ENCODE measurements around the gene C3orf18.
A peak's percentile ranks its signal among the peaks of the same experiment; 100 is the strongest.

C3orf18 gene

DNA sequence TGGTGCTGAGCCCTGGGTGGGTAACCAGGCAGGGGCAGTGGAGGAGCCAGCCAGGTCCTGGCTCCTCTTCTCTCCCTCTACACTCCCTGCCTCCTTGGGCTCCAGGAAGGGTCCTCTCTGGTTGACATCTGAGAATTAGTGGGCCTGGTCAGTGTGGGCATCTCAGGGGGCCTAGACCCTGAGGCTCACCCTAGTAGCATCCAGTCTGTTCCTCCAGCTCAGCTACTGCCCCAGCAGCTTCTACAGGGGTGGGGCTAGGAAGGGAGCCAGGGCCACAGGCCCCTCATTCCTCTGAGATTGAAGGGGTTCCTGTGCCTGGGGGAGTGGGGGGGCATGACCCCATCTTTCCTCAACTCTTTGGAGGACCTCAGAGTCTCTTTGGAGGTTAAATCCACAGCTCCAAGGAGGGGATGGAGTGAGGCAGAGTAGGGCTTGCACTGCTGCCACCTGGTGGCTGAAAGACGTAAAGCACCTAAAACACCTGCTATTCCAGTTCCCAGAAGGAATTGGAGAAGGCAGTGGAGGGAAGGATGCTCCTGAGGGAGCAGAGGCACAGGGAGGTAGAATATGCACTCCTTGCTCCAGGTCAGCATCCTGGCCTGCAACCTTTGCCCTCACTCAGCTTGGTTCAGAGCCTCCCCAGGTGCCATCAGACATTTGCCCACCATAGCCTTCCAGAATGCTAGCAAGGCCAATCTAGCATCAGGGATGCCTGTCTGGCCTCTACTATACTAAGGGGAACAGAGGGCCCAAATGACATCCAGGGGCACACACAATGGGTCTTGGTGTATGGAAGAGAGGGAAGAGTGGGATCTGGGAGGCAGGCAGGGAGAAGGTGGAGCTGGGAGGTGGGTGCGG is 25.1 kb downstream of the C3orf18 start:
- POLR2A ChIA-PET = interaction anchor here (1.0 to 1.6 kb wide), 2 partner anchors 27 to 110 kb away, joined by 3 to 8 read pairs; partner anchors contain the start of gene HEMK1
- no peak for TF ChIP-seq ARNT (IDR thresholded peaks at IDR 0.05)
- no peak for TF ChIP-seq FOXK2 (IDR thresholded peaks at IDR 0.05)
- TF ChIP-seq, protein P1, sequence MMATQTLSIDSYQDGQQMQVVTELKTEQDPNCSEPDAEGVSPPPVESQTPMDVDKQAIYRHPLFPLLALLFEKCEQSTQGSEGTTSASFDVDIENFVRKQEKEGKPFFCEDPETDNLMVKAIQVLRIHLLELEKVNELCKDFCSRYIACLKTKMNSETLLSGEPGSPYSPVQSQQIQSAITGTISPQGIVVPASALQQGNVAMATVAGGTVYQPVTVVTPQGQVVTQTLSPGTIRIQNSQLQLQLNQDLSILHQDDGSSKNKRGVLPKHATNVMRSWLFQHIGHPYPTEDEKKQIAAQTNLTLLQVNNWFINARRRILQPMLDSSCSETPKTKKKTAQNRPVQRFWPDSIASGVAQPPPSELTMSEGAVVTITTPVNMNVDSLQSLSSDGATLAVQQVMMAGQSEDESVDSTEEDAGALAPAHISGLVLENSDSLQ (IDR thresholded peaks at IDR 0.05) = no peak
- no peak for TF ChIP-seq HDGF (IDR thresholded peaks at IDR 0.05; ENCODE audit: borderline replicate concordance)
- no peak for TF ChIP-seq LEF1 (IDR thresholded peaks at IDR 0.05; ENCODE audit: borderline replicate concordance)
- TF ChIP-seq ZNF384 (IDR thresholded peaks at IDR 0.05) = no peak
- peak; percentile 88 for DNase-seq (ENCODE audit: extremely low spot score)
- CTCF ChIA-PET = interaction anchor here (0.6 to 3.0 kb wide), 16 partner anchors 8 to 740 kb away, joined by 3 to 25 read pairs (median 4); partner anchors contain the start of genes CYB561D2 and NPRL2

DNA sequence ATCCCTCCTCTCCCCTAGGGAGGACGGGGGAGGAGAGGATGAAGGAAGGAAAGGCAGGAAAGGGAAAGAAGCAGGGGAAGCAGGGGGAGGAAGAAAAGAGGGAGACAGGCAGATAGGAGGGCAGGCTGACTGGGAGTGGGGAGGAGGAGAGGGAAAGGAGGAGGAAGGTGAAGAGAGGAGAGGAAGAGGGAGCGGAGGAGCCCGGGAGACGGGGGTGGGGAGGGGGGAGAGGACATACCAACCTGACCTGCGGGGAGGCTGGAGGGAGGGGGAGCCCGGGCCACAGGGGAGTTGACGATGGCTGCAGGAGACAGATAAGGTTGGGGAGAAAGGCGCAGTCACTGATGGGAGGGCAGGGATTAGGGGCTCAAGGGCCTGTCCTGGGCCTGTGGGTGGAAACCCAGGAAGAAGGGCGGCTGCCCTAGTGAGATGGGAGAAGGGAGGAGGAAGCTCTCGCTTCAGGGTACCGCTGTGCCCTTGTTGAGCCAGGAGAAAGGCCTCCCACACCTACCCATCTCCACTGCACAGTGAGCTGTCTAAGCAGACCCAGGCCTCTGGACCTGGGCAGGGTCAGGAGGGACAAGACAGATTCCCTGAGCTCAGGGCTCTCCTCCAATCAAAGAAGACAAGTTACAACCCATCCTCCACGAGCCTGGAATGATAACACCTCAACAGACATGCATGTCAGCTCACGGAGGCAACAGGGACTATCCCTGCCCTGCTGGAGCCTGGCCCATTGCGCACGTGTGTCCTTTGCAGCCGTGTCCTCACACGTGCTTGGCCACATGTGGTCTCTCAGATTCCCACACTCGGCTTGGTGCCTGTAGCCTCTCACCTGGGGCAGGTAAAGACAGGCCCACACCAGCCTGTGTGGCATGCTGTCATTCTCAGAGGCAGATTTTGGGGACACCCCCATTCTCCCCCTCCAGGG is 27.9 kb downstream of the C3orf18 start:
- ChIA-PET POLR2A (interaction anchor here (1.1 kb wide), 1 partner anchor 30 kb away, joined by 3 read pairs; the partner anchor contains the start of gene HEMK1), CTCF (no interaction called here)
- no peak for TF ChIP-seq FOXM1 (IDR thresholded peaks at IDR 0.05; ENCODE audit: borderline replicate concordance)
- TF ChIP-seq FOXK2 (IDR thresholded peaks at IDR 0.05) = no peak
- no peak for TF ChIP-seq ZNF384 (IDR thresholded peaks at IDR 0.05)
- TF ChIP-seq SP1 (IDR thresholded peaks at IDR 0.05) = no peak
- TF ChIP-seq LEF1 (IDR thresholded peaks at IDR 0.05; ENCODE audit: borderline replicate concordance) = no peak
- TF ChIP-seq ARNT (IDR thresholded peaks at IDR 0.05) = no peak
- DNase-seq (ENCODE audit: extremely low spot score) = no peak

DNA sequence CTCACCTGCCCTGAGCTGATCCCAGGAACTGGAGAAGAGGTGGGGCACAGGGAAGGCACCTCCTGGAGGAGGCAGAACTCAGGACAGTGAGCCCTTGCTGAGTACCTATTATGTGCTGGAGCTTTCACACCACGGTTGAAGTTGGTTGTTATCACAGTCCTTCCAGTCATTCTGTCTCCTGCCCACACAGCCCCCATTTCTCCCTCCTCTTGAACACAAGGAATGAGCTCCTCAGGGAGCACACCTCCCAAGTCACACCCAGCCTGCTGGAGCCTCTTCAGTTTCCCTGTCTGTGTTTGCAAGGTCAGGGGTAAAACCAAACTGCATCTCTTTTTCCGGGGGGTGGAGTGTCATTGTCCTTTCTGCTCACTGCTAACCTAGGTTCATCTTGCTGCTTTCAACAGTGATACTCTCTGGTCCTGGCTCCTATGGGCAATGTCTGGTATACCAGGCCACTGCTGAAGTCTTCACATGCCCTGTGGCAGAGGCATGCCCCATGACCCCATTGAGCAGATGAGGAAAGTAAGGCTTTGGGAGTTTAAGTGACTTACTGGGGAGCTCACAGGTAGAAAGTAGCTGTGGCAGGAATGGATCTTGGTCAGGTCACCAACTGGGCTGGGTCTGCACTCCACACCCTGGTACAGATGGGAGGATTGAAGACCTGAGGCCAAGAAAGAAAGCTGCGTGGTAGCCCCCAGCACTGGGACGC is 30.0 kb downstream of the C3orf18 start:
- TF ChIP-seq NFRKB (IDR thresholded peaks at IDR 0.05) (no peak), FOXM1 (IDR thresholded peaks at IDR 0.05; ENCODE audit: borderline replicate concordance) (no peak), ELF4 (IDR thresholded peaks at IDR 0.05) (no peak), L3MBTL2 (conservative IDR thresholded peaks at IDR 0.05) (no peak), LEF1 (IDR thresholded peaks at IDR 0.05; ENCODE audit: borderline replicate concordance) (no peak), SUZ12 (IDR thresholded peaks at IDR 0.05) (no peak), TARDBP (IDR thresholded peaks at IDR 0.05) (no peak), ARNT (IDR thresholded peaks at IDR 0.05) (no peak), FOXK2 (IDR thresholded peaks at IDR 0.05) (no peak), BHLHE40 (IDR thresholded peaks at IDR 0.05; ENCODE audit: borderline replicate concordance) (no peak), HDGF (IDR thresholded peaks at IDR 0.05; ENCODE audit: borderline replicate concordance) (no peak), FOXA1 (IDR thresholded peaks at IDR 0.05) (no peak)
- POLR2A ChIA-PET = no interaction called here
- DNase-seq (ENCODE audit: extremely low spot score) = no peak
- CTCF ChIA-PET = interaction anchor here (1.0 kb wide), 1 partner anchor 101 kb away, joined by 3 read pairs; no protein-coding TSS in a partner anchor

DNA sequence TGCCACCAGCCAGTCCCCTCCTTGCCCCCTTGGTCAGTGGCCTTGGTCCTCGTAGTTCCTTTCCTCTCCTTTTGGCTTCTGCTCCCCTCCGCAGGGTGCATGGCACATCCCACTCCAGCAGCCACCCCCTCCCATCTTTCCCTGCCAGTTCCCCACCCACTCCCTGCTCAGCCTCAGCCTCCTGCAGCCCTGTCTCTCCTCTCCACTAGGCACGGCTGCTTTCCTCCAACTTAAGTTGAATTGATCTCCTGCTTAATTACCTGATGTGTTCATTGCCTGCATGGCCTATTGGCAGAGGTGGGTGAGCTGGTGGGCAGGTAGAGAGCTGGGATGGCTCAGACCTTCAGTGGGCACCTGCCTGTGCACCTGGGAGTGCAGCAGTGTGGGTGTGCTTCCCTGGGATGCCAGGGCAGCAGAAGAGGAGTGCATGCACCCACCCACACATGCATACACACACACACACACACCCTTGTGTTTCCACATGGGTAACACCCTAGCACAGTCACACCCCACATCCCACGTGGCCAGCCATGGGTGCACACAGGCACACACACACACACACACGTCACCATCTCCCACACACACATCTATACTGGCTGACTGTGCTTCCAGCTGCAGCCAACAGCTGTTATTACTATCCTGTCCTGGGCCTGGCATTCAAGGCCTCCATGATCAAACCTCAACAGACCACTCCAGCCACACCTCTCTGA is 30.9 kb downstream of the C3orf18 start:
- CTCF ChIA-PET = interaction anchor here (1.0 kb wide), 2 partner anchors 13 to 100 kb away, joined by 3 read pairs; no protein-coding TSS in a partner anchor
- TF ChIP-seq ELF4 (IDR thresholded peaks at IDR 0.05) (no peak), NFRKB (IDR thresholded peaks at IDR 0.05) (no peak), TARDBP (IDR thresholded peaks at IDR 0.05) (no peak), HDGF (IDR thresholded peaks at IDR 0.05; ENCODE audit: borderline replicate concordance) (no peak), FOXK2 (IDR thresholded peaks at IDR 0.05) (no peak), L3MBTL2 (conservative IDR thresholded peaks at IDR 0.05) (no peak), LEF1 (IDR thresholded peaks at IDR 0.05; ENCODE audit: borderline replicate concordance) (no peak), BHLHE40 (IDR thresholded peaks at IDR 0.05; ENCODE audit: borderline replicate concordance) (no peak)
- TF ChIP-seq, protein P1 (IDR thresholded peaks at IDR 0.05) = no peak
- POLR2A ChIA-PET = no interaction called here
- no peak for DNase-seq (ENCODE audit: extremely low spot score)

DNA sequence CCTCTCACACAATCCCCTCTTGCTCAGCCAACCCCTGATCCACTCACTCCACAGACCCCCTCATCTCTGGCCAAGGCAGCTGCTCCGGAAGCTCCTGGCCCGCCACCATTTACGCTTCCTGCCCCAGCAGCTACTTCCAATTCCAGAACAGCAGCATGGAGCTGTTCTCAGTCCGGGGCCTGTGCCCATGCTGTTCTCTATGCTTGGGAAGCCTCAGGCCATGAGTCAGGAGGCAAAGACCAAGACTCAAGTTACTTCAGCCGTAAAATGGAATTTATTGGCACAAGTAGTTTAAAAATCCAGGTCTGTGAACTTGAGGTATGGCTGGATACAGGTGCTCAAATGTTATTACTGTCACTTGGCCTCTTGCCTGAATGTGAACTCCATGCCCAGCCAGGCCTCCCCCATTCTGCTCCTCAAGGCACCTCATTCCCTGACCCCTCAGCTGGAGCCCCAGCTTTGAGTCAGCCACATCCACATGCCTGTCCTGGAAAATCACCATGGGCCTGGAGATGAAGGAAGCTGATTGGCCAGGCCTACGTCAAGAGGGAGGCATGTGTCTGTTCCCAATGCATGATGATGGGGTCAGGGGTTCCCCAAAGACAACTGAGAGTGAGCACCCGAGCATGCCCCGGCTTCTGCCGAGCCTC is 32.7 kb downstream of the C3orf18 start:
- ChIA-PET POLR2A (interaction anchor here (0.8 to 1.4 kb wide), 2 partner anchors 34 to 198 kb away, joined by 3 to 5 read pairs; no protein-coding TSS in a partner anchor), CTCF (interaction anchor here (1.4 kb wide), 1 partner anchor 7 kb away, joined by 3 read pairs; no protein-coding TSS in a partner anchor)
- no peak for DNase-seq (ENCODE audit: extremely low spot score)
- no peak for TF ChIP-seq SP1 (IDR thresholded peaks at IDR 0.05)
- no peak for TF ChIP-seq NFRKB (IDR thresholded peaks at IDR 0.05)
- TF ChIP-seq ELF4 (IDR thresholded peaks at IDR 0.05) = no peak
- TF ChIP-seq HDGF (IDR thresholded peaks at IDR 0.05; ENCODE audit: borderline replicate concordance) = no peak
- no peak for TF ChIP-seq FOXK2 (IDR thresholded peaks at IDR 0.05)
- TF ChIP-seq FOXA1 (IDR thresholded peaks at IDR 0.05) = no peak
- no peak for TF ChIP-seq BHLHE40 (IDR thresholded peaks at IDR 0.05; ENCODE audit: borderline replicate concordance)
- no peak for TF ChIP-seq TARDBP (IDR thresholded peaks at IDR 0.05)
